ENCODE results near the gene MYO10.

DNA sequence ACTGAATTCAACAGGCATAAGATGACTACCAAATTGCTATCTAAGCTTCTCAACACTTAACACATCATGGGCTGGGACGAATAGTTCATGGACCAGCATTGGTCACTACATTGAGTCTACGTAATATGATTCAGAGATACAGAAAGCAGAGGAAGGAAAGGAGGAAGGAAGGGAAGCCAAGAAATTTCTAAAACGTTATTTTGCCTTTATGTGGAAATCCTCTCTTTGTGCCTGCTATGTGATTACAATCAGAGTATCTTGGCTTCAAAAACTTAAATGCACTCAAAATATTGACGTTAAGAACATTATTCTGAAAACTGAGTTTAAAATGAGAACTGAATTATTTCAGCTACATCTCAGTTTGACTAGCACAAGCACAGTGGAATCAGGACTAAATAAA, 231.1 kb downstream of the MYO10 start:
- TF ChIP-seq CTCF (IDR thresholded peaks at IDR 0.05; ENCODE audit: control extremely low read depth in 1 of 3, insufficient read depth in 1 of 3, low read depth in 1 of 3, low read length in 3 of 3), result no peak
- no peak for TF ChIP-seq SP1 (IDR thresholded peaks at IDR 0.05; ENCODE audit: low read depth, low read length)
- no peak for TF ChIP-seq CHD2 (IDR thresholded peaks at IDR 0.05; ENCODE audit: low read length)
- TF ChIP-seq, protein P1, sequence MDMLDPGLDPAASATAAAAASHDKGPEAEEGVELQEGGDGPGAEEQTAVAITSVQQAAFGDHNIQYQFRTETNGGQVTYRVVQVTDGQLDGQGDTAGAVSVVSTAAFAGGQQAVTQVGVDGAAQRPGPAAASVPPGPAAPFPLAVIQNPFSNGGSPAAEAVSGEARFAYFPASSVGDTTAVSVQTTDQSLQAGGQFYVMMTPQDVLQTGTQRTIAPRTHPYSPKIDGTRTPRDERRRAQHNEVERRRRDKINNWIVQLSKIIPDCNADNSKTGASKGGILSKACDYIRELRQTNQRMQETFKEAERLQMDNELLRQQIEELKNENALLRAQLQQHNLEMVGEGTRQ (IDR thresholded peaks at IDR 0.05; ENCODE audit: low read length), result no peak
- TF ChIP-seq POLR2AphosphoS5 (IDR thresholded peaks at IDR 0.05; ENCODE audit: low read depth, low read length), result no peak
- TF ChIP-seq POLR2A (IDR thresholded peaks at IDR 0.05; ENCODE audit: control extremely low read depth in 1 of 2, low read depth in 2 of 2, low read length in 2 of 2), result no peak
- no peak for TF ChIP-seq CHD1 (IDR thresholded peaks at IDR 0.05; ENCODE audit: low read depth, low read length)
- TF ChIP-seq CEBPB (IDR thresholded peaks at IDR 0.05; ENCODE audit: low read depth, low read length), result no peak
- no peak for TF ChIP-seq YY1 (IDR thresholded peaks at IDR 0.05; ENCODE audit: low read depth, low read length)
- no peak for TF ChIP-seq BACH1 (IDR thresholded peaks at IDR 0.05; ENCODE audit: low read length)
- TF ChIP-seq CREB1 (IDR thresholded peaks at IDR 0.05), result no peak
- no peak for TF ChIP-seq ZNF274 (IDR thresholded peaks at IDR 0.05; ENCODE audit: borderline replicate concordance, extremely low read depth, low read length)
- no peak for TF ChIP-seq CBX5 (IDR thresholded peaks at IDR 0.05; ENCODE audit: low read depth, low read length)
- TF ChIP-seq TAF1 (IDR thresholded peaks at IDR 0.05; ENCODE audit: low read depth, low read length), result no peak
